Osteocyte (in vitro differentiated cells): ENCODE results near the gene LRCH4. TPM values are rescaled to one million over a fixed set of nuclear protein-coding genes. Genes with fewer than 3 reads are reported as not detected.

ENCODE experiments used
- DNase-seq: peaks from one replicate; pipeline ENCODE4 v3.0.0; 2021; ENCODE audit warnings: mixed read lengths; ENCODE audit not compliant: unreplicated experiment; ENCODE audit errors: extremely low spot score
- H3K27ac Mint-ChIP-seq: one replicate; pipeline ENCODE4 v1.8.0; 2021; ENCODE audit warnings: mild to moderate bottlenecking, mixed read lengths; ENCODE audit not compliant: unreplicated experiment
- H3K27me3 Mint-ChIP-seq: one replicate; pipeline ENCODE4 v1.8.0; 2021; ENCODE audit warnings: mixed read lengths; ENCODE audit not compliant: unreplicated experiment
- H3K36me3 Mint-ChIP-seq: one replicate; pipeline ENCODE4 v1.8.0; 2021; ENCODE audit warnings: mixed read lengths; ENCODE audit not compliant: unreplicated experiment
- H3K4me1 Mint-ChIP-seq: one replicate; pipeline ENCODE4 v1.8.0; 2021; ENCODE audit warnings: mixed read lengths; ENCODE audit not compliant: unreplicated experiment
- H3K4me3 Mint-ChIP-seq: one replicate; pipeline ENCODE4 v1.8.0; 2021; ENCODE audit warnings: mild to moderate bottlenecking, moderate library complexity, mixed read lengths; ENCODE audit not compliant: unreplicated experiment
- H3K9me3 Mint-ChIP-seq: one replicate; pipeline ENCODE4 v1.8.0; 2021; ENCODE audit warnings: mixed read lengths; ENCODE audit not compliant: unreplicated experiment
- total RNA-seq: library from RNA; stranded (reverse); gene quantifications from 2 replicates; pipeline ENCODE4 v1.2.1, GENCODE V29; 2021
- TF ChIP-seq, protein P1 (sequence below): fragments of 200-600 bp; sonication (generic); IDR thresholded peaks from 2 replicates; pipeline ENCODE4 v1.5.0; 2021; ENCODE audit warnings: antibody characterized with exemption, mild to moderate bottlenecking, moderate library complexity

The LRCH4 gene
- total RNA-seq, 1 donor from 2014 or later, result 90.9 TPM

DNA sequence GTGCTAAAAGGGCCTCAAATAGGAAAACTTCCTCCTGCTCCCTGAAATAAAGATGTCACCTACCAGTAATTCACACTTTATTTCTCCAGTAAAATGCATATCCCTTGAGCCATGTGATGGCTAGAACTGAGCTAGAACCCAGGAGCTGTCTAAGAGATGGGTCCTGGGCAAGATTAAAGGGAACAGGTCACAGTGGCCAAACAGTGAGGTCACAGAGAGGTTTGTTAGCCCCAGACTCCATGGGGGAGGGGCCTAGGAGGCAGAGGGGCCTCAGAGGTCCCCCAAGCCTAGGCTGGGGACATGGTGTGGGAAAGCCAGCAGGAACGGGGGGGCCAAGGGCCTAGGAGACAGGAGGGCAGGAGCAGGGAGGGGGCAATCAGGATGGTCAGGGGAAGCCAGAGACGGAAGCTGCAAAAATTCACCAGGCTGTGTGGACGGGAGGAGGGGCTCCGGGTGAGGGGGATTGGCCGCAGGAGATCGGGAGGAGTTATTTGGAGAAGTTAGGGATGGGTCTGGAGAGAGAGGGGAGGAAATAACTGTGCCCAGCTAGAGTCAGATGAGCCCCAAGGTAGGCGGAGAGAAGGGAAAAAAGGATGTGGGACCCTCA lies 3.5 kb upstream of the LRCH4 start:
- H3K9me3 Mint-ChIP-seq, result no peaks in the 10 kb centered on the region
- H3K36me3 Mint-ChIP-seq, result no peaks in the 10 kb centered on the region
- TF ChIP-seq, protein P1, sequence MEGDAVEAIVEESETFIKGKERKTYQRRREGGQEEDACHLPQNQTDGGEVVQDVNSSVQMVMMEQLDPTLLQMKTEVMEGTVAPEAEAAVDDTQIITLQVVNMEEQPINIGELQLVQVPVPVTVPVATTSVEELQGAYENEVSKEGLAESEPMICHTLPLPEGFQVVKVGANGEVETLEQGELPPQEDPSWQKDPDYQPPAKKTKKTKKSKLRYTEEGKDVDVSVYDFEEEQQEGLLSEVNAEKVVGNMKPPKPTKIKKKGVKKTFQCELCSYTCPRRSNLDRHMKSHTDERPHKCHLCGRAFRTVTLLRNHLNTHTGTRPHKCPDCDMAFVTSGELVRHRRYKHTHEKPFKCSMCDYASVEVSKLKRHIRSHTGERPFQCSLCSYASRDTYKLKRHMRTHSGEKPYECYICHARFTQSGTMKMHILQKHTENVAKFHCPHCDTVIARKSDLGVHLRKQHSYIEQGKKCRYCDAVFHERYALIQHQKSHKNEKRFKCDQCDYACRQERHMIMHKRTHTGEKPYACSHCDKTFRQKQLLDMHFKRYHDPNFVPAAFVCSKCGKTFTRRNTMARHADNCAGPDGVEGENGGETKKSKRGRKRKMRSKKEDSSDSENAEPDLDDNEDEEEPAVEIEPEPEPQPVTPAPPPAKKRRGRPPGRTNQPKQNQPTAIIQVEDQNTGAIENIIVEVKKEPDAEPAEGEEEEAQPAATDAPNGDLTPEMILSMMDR, result no peak
- H3K27me3 Mint-ChIP-seq, result no peaks in the 10 kb centered on the region
- no peak overlapping the region for H3K4me3 Mint-ChIP-seq
- DNase-seq, result no peak
- peaks cover 15% of the 10 kb centered on the region for H3K4me1 Mint-ChIP-seq
- no peak overlapping the region for H3K27ac Mint-ChIP-seq

DNA sequence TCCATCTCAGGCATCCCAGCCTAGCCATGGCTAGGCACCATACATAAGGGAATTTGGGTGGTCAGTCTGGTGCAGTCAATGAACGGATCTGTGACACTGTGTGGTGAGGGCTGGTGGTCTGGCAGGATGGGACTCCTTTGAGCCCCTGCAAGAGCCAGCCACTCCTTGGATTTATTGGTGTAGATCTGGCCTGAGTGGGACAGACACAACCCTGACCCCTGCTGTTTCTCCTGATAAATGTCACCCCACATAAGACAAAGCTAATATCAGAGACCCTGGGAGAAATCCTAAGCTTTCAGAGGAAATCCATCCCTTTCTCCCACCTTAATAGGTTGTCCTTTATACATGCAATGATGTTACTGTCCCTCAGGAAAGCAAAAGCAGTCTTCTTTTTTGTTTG lies 2.5 kb upstream of the LRCH4 start:
- H3K36me3 Mint-ChIP-seq, result no peaks in the 10 kb centered on the region
- no peak overlapping the region for H3K27ac Mint-ChIP-seq
- H3K4me1 Mint-ChIP-seq, result peaks cover 24% of the 10 kb centered on the region
- H3K4me3 Mint-ChIP-seq, result peak overlapping the region; percentile 5
- DNase-seq, result no peak
- TF ChIP-seq, protein P1, result peak; percentile 34
- no peaks in the 10 kb centered on the region for H3K9me3 Mint-ChIP-seq
- no peaks in the 10 kb centered on the region for H3K27me3 Mint-ChIP-seq

DNA sequence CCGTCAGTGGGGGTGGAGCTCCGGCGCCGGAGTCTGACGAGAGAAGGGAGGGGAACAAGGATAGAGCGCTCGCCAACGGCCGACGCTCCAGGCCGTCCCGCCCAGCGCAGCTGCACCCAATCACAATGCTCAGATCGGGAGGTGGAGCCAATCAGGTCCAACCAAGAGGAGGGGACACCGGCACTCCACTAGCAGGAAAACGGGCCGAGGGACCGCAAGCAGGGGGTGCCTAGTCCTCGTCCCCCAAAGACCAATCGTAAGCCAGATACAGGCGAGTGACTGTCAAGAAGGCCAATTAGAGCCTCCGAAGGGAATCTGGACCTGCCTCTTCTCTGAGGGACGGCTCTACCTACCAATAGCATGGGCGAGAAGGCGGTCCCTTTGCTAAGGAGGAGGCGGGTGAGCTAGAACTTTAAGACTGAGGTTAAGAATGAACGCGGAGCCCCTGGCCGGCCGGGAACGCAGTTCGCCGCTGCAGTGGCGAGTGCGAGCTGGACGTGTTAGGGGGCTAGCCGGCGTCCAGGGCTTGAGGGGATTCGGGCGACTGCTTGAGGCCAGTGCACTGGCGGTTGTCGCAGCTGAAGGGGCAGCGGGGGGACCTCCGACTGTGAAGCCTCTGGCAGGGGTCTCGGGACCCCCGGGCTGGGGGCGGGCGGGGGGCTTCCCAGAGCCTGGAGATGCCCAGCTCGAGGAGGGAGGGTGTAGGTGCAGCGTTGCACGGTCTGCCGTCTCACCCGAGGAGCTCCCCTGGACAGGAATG lies 517 bp upstream of the LRCH4 start, which contains the start of gene FBXO24:
Gene FBXO24, plus strand, starts transcription at position 63 of the 760 bp plus-strand sequence. Its CDS starts 298 bp downstream, at position 361.
- H3K4me3 Mint-ChIP-seq, result peak within 1 kb of the TSS; percentile 89
- H3K36me3 Mint-ChIP-seq, result no peaks in the 10 kb centered on the region
- peaks cover 36% of the 10 kb centered on the region for H3K4me1 Mint-ChIP-seq
- DNase-seq, result peak; percentile 100
- no peaks in the 10 kb centered on the region for H3K9me3 Mint-ChIP-seq
- no peaks in the 10 kb centered on the region for H3K27me3 Mint-ChIP-seq
- H3K27ac Mint-ChIP-seq, result peak within 1 kb of the TSS; percentile 92
- TF ChIP-seq, protein P1, result no peak

DNA sequence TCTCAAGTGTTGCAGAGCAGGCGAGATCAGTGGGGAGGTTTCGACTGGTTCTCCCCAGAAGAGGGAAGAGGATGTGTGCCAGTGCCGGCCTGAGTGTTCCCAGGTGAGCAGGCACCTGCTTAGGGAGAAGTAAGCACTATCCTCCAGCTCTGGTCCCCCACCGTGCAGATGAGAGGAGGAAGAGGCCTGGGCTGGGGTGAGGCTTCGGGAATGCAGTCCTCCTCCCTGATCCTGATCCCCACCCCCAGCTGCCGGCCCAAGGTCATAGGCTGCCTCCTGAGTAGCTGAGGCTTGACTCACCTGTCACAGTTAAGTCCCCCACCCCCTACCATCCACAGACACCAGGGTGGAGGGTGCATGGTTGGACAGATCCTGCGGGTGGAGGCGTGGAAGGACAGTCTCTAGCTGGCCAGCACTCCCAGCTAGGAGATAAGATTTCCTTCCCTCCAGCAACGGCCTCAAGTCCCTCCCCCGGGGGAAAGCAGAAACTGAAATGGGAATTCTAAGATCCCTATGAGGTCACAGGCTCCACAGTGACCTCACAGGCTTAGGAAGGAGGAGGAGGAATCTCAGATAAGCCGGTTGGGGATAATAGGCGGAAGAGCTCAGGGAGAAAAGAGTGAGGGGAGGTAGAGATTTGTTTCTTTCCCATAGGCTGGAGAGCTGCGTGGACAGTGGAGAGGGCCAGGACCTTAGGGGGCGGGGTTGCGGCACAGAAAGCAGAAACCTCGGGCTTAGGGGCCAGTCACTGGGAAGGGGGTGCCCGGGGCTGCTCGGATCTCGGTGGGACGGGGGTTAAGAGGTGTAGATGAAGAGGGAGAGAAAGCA lies 1.0 kb downstream of the LRCH4 start:
- H3K36me3 Mint-ChIP-seq, result no peaks in the 10 kb centered on the region
- no peaks in the 10 kb centered on the region for H3K27me3 Mint-ChIP-seq
- H3K4me3 Mint-ChIP-seq, result peak overlapping the region; percentile 83
- H3K9me3 Mint-ChIP-seq, result no peaks in the 10 kb centered on the region
- peak overlapping the region; percentile 92 for H3K27ac Mint-ChIP-seq
- TF ChIP-seq, protein P1, result no peak
- DNase-seq, result no peak
- peaks cover 29% of the 10 kb centered on the region for H3K4me1 Mint-ChIP-seq
